SU-DHL-6 (cell line): ENCODE results near the gene PPP2R2B.

Experiments used
- H2AFZ ChIP-seq: fragments of 200-600 bp; sonication (generic); 2 replicates; pipeline ENCODE4 v1.6.1; 2014; ENCODE audit warnings: low read depth, mild to moderate bottlenecking, moderate library complexity, mixed read lengths, antibody characterized with exemption, low read length; ENCODE audit not compliant: severe bottlenecking
- H3F3A ChIP-seq: fragments of 200-600 bp; shearing (Covaris generic); 2 replicates; pipeline ENCODE4 v1.6.0; 2016; ENCODE audit warnings: antibody characterized with exemption, mild to moderate bottlenecking; ENCODE audit not compliant: insufficient read depth
- H3K27ac ChIP-seq: fragments of 200-600 bp; sonication (generic); 2 replicates; pipeline ENCODE4 v1.5.1; 2016; ENCODE audit warnings: low read depth, mild to moderate bottlenecking, low read length, moderate library complexity, mixed read lengths
- H3K27me3 ChIP-seq: fragments of 200-600 bp; sonication (generic), shearing (Covaris generic); 2 replicates; pipeline ENCODE4 v1.6.0; 2014; ENCODE audit warnings: mild to moderate bottlenecking, low read length
- H3K36me3 ChIP-seq: fragments of 200-600 bp; sonication (generic); 2 replicates; pipeline ENCODE4 v1.6.1; 2014; ENCODE audit warnings: mild to moderate bottlenecking, low read length, mixed read lengths
- H3K4me2 ChIP-seq: fragments of 300-600, 200-600 bp; shearing (Covaris generic), sonication (generic); 2 replicates; pipeline ENCODE4 v1.6.0; 2014; ENCODE audit warnings: low read length, low read depth, mild to moderate bottlenecking; ENCODE audit not compliant: poor library complexity, severe bottlenecking
- H3K4me3 ChIP-seq: fragments of 200-600 bp; sonication (generic); 2 replicates; pipeline ENCODE4 v1.5.1; 2014; ENCODE audit warnings: antibody characterized with exemption, low read length, mild to moderate bottlenecking, mixed read lengths; ENCODE audit not compliant: insufficient read depth, poor library complexity, severe bottlenecking
- H3K79me2 ChIP-seq: fragments of 200-600 bp; sonication (generic); 2 replicates; pipeline ENCODE4 v1.6.1; 2014; ENCODE audit warnings: mild to moderate bottlenecking, low read length, moderate library complexity; ENCODE audit not compliant: insufficient read depth
- H3K9ac ChIP-seq: fragments of 200-600 bp; sonication (generic); 2 replicates; pipeline ENCODE4 v1.7.0; 2014; ENCODE audit warnings: mild to moderate bottlenecking, low read length
- H3K9me2 ChIP-seq: fragments of 200-600 bp; sonication (generic); replicated peaks from 2 replicates; pipeline ENCODE4 v1.6.1; 2014; ENCODE audit warnings: low read length; ENCODE audit not compliant: insufficient read depth
- H3K9me3 ChIP-seq: fragments of 200-600 bp; sonication (generic); 2 replicates; pipeline ENCODE4 v1.6.1; 2014; ENCODE audit warnings: low read length, mixed read lengths; ENCODE audit not compliant: insufficient read depth
- H4K20me1 ChIP-seq: fragments of 200-600 bp; sonication (generic); 2 replicates; pipeline ENCODE4 v1.6.1; 2014; ENCODE audit warnings: low read depth, mild to moderate bottlenecking, antibody characterized with exemption, low read length, moderate library complexity, mixed read lengths
- EZH2phosphoT487 ChIP-seq: fragments of 200-600 bp; sonication (generic), shearing (Covaris generic); conservative IDR thresholded peaks from 2 replicates; pipeline ENCODE4 v1.6.1; 2018; ENCODE audit warnings: mild to moderate bottlenecking, antibody characterized with exemption, low read length, moderate library complexity, mixed read lengths
- TF ChIP-seq, protein P1 (sequence below): fragments of 200-600 bp; sonication (generic); IDR thresholded peaks from one replicate; pipeline ENCODE4 v1.5.1; 2017; ENCODE audit warnings: antibody characterized with exemption, mild to moderate bottlenecking, low read length, moderate library complexity; ENCODE audit not compliant: insufficient read depth, poor library complexity, severe bottlenecking

PPP2R2B gene

DNA sequence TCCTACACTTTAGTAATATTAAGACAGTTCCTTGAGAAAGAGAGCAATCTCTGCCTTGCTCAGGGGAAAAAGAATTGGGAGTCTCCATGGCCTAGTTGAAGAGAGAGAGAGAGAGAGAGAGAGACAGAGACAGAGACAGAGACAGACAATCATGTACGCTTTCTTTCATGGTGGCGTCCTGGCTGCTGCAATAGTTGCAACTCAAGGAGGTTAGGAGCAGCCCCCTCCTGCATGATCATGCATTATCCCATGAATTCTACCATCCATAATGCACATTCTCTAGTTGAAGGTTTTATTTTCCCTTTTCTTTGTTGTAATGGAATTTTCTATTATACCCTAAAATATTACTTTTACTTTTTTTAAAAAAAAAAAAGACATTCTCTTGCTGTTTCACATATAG lies 50.7 kb downstream of the PPP2R2B start:
- H2AFZ ChIP-seq = no peak overlapping the region
- no peaks in the 10 kb centered on the region for H3K9me3 ChIP-seq
- no peak overlapping the region for H3K4me3 ChIP-seq
- no peaks in the 10 kb centered on the region for H3K36me3 ChIP-seq
- H3F3A ChIP-seq = no peaks in the 10 kb centered on the region
- H3K9ac ChIP-seq = no peak overlapping the region
- no peaks in the 10 kb centered on the region for H3K79me2 ChIP-seq
- no peaks in the 10 kb centered on the region for H3K9me2 ChIP-seq
- no peak for TF ChIP-seq EZH2phosphoT487
- TF ChIP-seq, protein P1, sequence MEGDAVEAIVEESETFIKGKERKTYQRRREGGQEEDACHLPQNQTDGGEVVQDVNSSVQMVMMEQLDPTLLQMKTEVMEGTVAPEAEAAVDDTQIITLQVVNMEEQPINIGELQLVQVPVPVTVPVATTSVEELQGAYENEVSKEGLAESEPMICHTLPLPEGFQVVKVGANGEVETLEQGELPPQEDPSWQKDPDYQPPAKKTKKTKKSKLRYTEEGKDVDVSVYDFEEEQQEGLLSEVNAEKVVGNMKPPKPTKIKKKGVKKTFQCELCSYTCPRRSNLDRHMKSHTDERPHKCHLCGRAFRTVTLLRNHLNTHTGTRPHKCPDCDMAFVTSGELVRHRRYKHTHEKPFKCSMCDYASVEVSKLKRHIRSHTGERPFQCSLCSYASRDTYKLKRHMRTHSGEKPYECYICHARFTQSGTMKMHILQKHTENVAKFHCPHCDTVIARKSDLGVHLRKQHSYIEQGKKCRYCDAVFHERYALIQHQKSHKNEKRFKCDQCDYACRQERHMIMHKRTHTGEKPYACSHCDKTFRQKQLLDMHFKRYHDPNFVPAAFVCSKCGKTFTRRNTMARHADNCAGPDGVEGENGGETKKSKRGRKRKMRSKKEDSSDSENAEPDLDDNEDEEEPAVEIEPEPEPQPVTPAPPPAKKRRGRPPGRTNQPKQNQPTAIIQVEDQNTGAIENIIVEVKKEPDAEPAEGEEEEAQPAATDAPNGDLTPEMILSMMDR = no peak
- no peak overlapping the region for H3K4me2 ChIP-seq
- H3K27me3 ChIP-seq = no peaks in the 10 kb centered on the region
- H4K20me1 ChIP-seq = no peaks in the 10 kb centered on the region
- H3K27ac ChIP-seq = no peak overlapping the region

- H3K36me3 ChIP-seq = no peaks in the 10 kb centered on the region
- TF ChIP-seq, protein P1 = no peak
- no peak for TF ChIP-seq EZH2phosphoT487
- no peaks in the 10 kb centered on the region for H4K20me1 ChIP-seq
- H3K27ac ChIP-seq = no peak overlapping the region
- H3K9ac ChIP-seq = no peak overlapping the region
- no peak overlapping the region for H3K4me3 ChIP-seq
- H3K9me2 ChIP-seq = no peaks in the 10 kb centered on the region
- H3K4me2 ChIP-seq = no peak overlapping the region
- no peaks in the 10 kb centered on the region for H3K79me2 ChIP-seq
- H2AFZ ChIP-seq = no peak overlapping the region
- H3K27me3 ChIP-seq = no peaks in the 10 kb centered on the region
- H3K9me3 ChIP-seq = no peaks in the 10 kb centered on the region
- no peaks in the 10 kb centered on the region for H3F3A ChIP-seq
Observed at GRCh38 chr5:146825033-146825432, 53.5 kb downstream of the PPP2R2B start.

GRCh38 chr5:146821732-146822131 lies 56.8 kb downstream of the PPP2R2B start:
- TF ChIP-seq EZH2phosphoT487 = no peak
- TF ChIP-seq, protein P1 = no peak
- H3K9me3 ChIP-seq = no peaks in the 10 kb centered on the region
- H3K4me3 ChIP-seq = no peak overlapping the region
- H3K36me3 ChIP-seq = no peaks in the 10 kb centered on the region
- no peak overlapping the region for H3K27ac ChIP-seq
- H3K79me2 ChIP-seq = no peaks in the 10 kb centered on the region
- H3K27me3 ChIP-seq = no peaks in the 10 kb centered on the region
- no peak overlapping the region for H3K9ac ChIP-seq
- H2AFZ ChIP-seq = no peak overlapping the region
- H4K20me1 ChIP-seq = no peaks in the 10 kb centered on the region
- no peak overlapping the region for H3K4me2 ChIP-seq
- H3F3A ChIP-seq = no peaks in the 10 kb centered on the region
- no peaks in the 10 kb centered on the region for H3K9me2 ChIP-seq

DNA sequence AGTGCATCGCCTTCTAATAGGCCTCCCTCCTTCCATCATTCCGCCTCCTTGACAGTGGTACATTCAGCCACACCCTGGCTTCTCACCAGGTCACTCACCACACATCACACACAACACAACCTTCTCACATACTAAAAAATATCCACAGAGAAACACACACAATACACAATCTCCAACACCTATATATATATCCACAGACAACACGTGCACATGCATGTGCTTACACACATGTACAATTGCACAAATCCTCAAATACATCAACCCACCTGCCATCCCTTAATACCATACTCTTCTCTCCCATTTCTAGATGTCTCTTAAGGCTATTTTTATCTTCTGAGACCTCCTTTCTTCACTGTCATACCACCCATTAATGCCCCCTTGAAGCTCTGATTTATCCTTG lies 57.6 kb downstream of the PPP2R2B start:
- H4K20me1 ChIP-seq = no peaks in the 10 kb centered on the region
- H3K9me3 ChIP-seq = no peaks in the 10 kb centered on the region
- no peak overlapping the region for H3K4me2 ChIP-seq
- no peaks in the 10 kb centered on the region for H3K79me2 ChIP-seq
- TF ChIP-seq, protein P1 = no peak
- TF ChIP-seq EZH2phosphoT487 = no peak
- no peak overlapping the region for H3K27ac ChIP-seq
- no peak overlapping the region for H2AFZ ChIP-seq
- no peaks in the 10 kb centered on the region for H3K36me3 ChIP-seq
- H3K9me2 ChIP-seq = no peaks in the 10 kb centered on the region
- H3K4me3 ChIP-seq = no peak overlapping the region
- H3F3A ChIP-seq = no peaks in the 10 kb centered on the region
- H3K9ac ChIP-seq = no peak overlapping the region
- H3K27me3 ChIP-seq = no peaks in the 10 kb centered on the region
